GM10266 (cell line): ENCODE data around the gene ISL2.

Source experiments
- DNase-seq: peaks from one replicate; pipeline ENCODE4 v3.0.0; 2012; ENCODE audit errors: extremely low spot score
- TF ChIP-seq, protein P1 (sequence below): IDR thresholded peaks from 2 replicates; pipeline ENCODE4 v1.5.1; 2012; ENCODE audit warnings: mild to moderate bottlenecking, low read depth; ENCODE audit not compliant: control insufficient read depth, insufficient read depth; ENCODE audit errors: missing control alignments

ISL2 gene

GRCh38 chr15:76382987-76383728 is 46.6 kb downstream of the ISL2 start:
- TF ChIP-seq, protein P1, sequence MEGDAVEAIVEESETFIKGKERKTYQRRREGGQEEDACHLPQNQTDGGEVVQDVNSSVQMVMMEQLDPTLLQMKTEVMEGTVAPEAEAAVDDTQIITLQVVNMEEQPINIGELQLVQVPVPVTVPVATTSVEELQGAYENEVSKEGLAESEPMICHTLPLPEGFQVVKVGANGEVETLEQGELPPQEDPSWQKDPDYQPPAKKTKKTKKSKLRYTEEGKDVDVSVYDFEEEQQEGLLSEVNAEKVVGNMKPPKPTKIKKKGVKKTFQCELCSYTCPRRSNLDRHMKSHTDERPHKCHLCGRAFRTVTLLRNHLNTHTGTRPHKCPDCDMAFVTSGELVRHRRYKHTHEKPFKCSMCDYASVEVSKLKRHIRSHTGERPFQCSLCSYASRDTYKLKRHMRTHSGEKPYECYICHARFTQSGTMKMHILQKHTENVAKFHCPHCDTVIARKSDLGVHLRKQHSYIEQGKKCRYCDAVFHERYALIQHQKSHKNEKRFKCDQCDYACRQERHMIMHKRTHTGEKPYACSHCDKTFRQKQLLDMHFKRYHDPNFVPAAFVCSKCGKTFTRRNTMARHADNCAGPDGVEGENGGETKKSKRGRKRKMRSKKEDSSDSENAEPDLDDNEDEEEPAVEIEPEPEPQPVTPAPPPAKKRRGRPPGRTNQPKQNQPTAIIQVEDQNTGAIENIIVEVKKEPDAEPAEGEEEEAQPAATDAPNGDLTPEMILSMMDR = no peak
- no peak for DNase-seq

DNA sequence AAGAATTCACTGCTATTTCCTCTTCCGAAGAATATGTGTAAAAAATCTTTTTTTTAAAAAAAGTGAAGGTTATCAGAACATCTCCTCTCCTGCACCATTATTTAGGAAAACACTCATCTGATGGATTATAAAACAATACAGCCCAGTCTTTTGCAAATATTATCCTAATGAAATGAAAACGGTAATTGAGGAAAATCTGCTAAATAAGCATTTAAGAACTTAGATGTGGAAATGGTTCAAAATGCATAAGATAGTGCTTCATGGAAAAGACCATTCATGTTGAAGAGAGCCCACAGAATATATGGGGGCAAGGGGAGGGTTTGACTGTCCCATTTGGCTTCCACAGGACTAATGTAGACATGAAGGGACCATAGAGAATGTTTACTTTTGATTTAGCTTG is 47.8 kb downstream of the ISL2 start:
- TF ChIP-seq, protein P1 = no peak

GRCh38 chr15:76386178-76386577 is 49.6 kb downstream of the ISL2 start:
- TF ChIP-seq, protein P1 = no peak
- no peak for DNase-seq

More for the DNA sequence above, 47.8 kb downstream of the ISL2 start:
- no peak for DNase-seq

- TF ChIP-seq, protein P1 = no peak
- DNase-seq = no peak
These were observed 50.4 kb downstream of the ISL2 start for GRCh38 chr15:76386926-76387325.

DNA sequence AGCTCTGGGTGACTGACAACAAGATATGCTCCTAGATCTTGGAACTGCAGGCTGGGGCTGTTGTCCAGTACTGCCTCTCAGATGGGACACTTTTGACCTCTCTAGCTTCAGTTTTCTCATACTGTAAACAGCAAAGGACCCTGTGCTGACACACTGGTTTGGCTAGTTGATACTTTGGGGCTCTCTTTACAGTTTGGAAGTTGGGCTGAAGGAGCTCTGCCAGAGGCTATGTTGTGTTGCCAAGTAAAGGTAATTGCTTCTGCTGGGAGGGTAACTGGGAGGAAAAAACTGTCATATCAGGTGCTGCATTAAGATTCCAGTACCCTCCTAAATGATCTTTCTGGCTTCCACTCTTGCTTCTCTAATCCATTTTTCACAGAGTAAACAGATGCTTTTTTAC is 54.0 kb downstream of the ISL2 start:
- TF ChIP-seq, protein P1 = no peak
- DNase-seq = no peak

DNA sequence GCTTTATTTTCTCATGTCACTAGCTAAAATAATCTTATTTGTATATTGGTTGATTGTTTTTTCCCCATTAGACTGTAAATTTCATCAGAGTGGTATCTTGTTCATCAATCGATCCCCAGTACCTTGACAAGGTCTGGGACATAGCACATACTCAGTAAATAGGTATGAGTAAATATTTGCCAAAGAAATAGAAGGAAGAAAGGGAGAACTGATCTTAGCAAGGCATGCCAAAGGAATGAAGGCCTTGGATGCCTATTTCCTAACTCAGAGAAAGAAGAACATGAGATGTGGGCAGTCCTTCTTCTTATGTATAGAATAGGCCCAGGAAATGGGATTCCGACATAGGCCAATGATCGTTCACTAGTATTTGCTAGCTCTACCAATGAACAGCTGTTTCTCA is 54.7 kb downstream of the ISL2 start:
- TF ChIP-seq, protein P1 = no peak
- no peak for DNase-seq

DNA sequence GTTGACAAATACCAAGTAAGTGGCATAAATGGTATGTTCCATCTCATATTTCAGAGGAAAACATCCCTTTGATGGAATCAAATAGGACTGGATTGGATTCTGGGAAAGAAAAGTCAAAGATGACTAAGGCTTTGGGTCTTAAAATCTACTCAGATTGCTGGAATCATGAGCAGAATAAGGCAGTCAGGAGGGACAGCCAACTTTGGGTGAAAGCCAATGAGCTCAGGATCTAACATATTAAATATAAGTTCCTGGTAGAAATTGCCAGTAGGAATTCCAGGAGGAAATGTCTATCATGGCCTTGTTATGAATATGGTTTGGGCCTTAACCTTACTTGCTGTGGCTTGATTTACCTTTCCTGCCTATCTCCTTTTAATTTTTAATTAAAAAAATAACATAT is 55.3 kb downstream of the ISL2 start:
- no peak for DNase-seq

More for the DNA sequence above, 55.3 kb downstream of the ISL2 start:
- TF ChIP-seq, protein P1 = no peak
